Measurements from ENCODE around the gene DCLK2. TPM values are rescaled to one million over a fixed set of nuclear protein-coding genes. Genes with fewer than 3 reads are reported as not detected.

The DCLK2 gene
- total and polyA plus RNA-seq, 2 of the 4 experiments (the other 2 are of a cell fraction): 11.3 to 15.5 TPM

GRCh38 chr4:150289881-150290280 is 211.6 kb downstream of the DCLK2 start:
- no peaks in the 10 kb centered on the region for H3K36me3 ChIP-seq (ENCODE audit: control insufficient read depth, insufficient read depth, low read length)
- H3K4me3 ChIP-seq (ENCODE audit: insufficient read depth, low read depth, low read length): no peak overlapping the region
- H2AK5ac ChIP-seq (ENCODE audit: low read depth, low read length): no peak overlapping the region
- H3K4me2 ChIP-seq (ENCODE audit: low read depth, low read length): no peak overlapping the region
- no peak for TF ChIP-seq USF2 (IDR thresholded peaks at IDR 0.05; ENCODE audit: low read depth, low read length)
- TF ChIP-seq ELK1 (IDR thresholded peaks at IDR 0.05; ENCODE audit: borderline replicate concordance, low read depth, low read length): no peak
- TF ChIP-seq BHLHE40 (IDR thresholded peaks at IDR 0.05; ENCODE audit: low read depth, low read length): no peak
- no peak for TF ChIP-seq MXI1 (IDR thresholded peaks at IDR 0.05; ENCODE audit: borderline replicate concordance, low read depth, low read length)
- TF ChIP-seq MAFK (IDR thresholded peaks at IDR 0.05; ENCODE audit: low read depth, low read length): no peak
- TF ChIP-seq MAZ (IDR thresholded peaks at IDR 0.05; ENCODE audit: borderline replicate concordance, low read depth, low read length): no peak
- no peak for TF ChIP-seq FOS (IDR thresholded peaks at IDR 0.05; ENCODE audit: low read depth, low read length)
- no peak for TF ChIP-seq NFE2L2 (IDR thresholded peaks at IDR 0.05; ENCODE audit: low read depth, low read length)
- no peak for TF ChIP-seq RCOR1 (IDR thresholded peaks at IDR 0.05; ENCODE audit: insufficient replicate concordance, low read length)
- no peak for TF ChIP-seq CHD1 (IDR thresholded peaks at IDR 0.05; ENCODE audit: low read depth, low read length)
- no peak for TF ChIP-seq SMC3 (IDR thresholded peaks at IDR 0.05; ENCODE audit: low read depth, low read length)
- H2BK120ac ChIP-seq (ENCODE audit: low read depth, low read length): no peak overlapping the region
- no peak overlapping the region for H2BK5ac ChIP-seq (ENCODE audit: low read depth, low read length, poor library complexity, severe bottlenecking)
- no peaks in the 10 kb centered on the region for H3K79me1 ChIP-seq (ENCODE audit: low read depth in 1 of 2, low read length in 2 of 2)
- no peak overlapping the region for H2BK20ac ChIP-seq (ENCODE audit: low read depth, low read length)
- no peaks in the 10 kb centered on the region for H4K20me1 ChIP-seq (ENCODE audit: insufficient read depth, low read length)
- ChIA-PET CTCF (interaction anchor here (0.7 to 1.0 kb wide), 2 partner anchors 9 to 294 kb away, joined by 3 read pairs; no protein-coding TSS in a partner anchor), POLR2A (ENCODE audit: unreplicated experiment) (no interaction called here)
- H3K4me1 ChIP-seq (ENCODE audit: control insufficient read depth, insufficient read depth, low read length): 0 out of 2 replicates have a peak, but pooled peaks cover 2% of the 10 kb centered on the region
- no peaks in the 10 kb centered on the region for H3K27me3 ChIP-seq (ENCODE audit: control insufficient read depth, insufficient read depth, low read length)
- whole genome bisulfite sequencing, 2 experiments (ENCODE audit: extremely low coverage in 2 of 2, insufficient read length in 1 of 2): no CpG with 5 or more reads among the region's 3 CpGs
- BruUV-seq (replicated peaks): no TSS peak
- no peak overlapping the region for H3K4ac ChIP-seq (ENCODE audit: low read depth, low read length)
- no peak overlapping the region for H3K27ac ChIP-seq (ENCODE audit: insufficient read depth, low read length)
- no peak overlapping the region for H4K91ac ChIP-seq (ENCODE audit: insufficient read depth, low read depth, low read length)
- no peaks in the 10 kb centered on the region for H3K9me1 ChIP-seq (ENCODE audit: insufficient read depth, low read length)
- H3K9me3 ChIP-seq (ENCODE audit: control insufficient read depth, insufficient read depth, low read length): no peaks in the 10 kb centered on the region
- H3K18ac ChIP-seq (ENCODE audit: low read depth, low read length): peak overlapping the region; percentile 21; the same call in 1 of the 2 replicates
- no peak overlapping the region for H3K9ac ChIP-seq (ENCODE audit: low read depth, low read length)
- no peak overlapping the region for H3K14ac ChIP-seq (replicated peaks; ENCODE audit: low read depth, low read length)
- dilution Hi-C loops (cut with HindIII; ENCODE audit: low sequenced_read_pairs, unreplicated experiment) (no loop called here), in situ Hi-C loops (cut with MboI; ENCODE audit: low sequenced_read_pairs) (no loop called here), intact Hi-C loops (cut with micrococcal nuclease) (no loop called here)
- H2BK15ac ChIP-seq (ENCODE audit: low read depth, low read length): no peak overlapping the region
- no peak overlapping the region for H3K56ac ChIP-seq (ENCODE audit: extremely low read depth, insufficient read depth, low read length)
- H3K23ac ChIP-seq (ENCODE audit: low read depth, low read length): no peak overlapping the region
- no peak overlapping the region for H2AK9ac ChIP-seq (replicated peaks; ENCODE audit: low read depth, low read length, poor library complexity)
- no peak overlapping the region; a peak in 1 of 4 replicates for H4K8ac ChIP-seq (ENCODE audit: low read depth in 2 of 2, low read length in 2 of 2)
- DNase-seq (no peak), ATAC-seq (ENCODE audit: low read depth) (no peak)
- H4K5ac ChIP-seq (ENCODE audit: low read depth, low read length): no peak overlapping the region; the same call in 1 of the 2 replicates
- no peak overlapping the region for H2AFZ ChIP-seq (replicated peaks; ENCODE audit: low read length, poor library complexity)

Data from IMR-90 (cell line).